HL-60/S4 treated with retinoic acid at 250 ng/mL for 4 days and 3 days (cell line): ENCODE measurements around the gene KLK4.
"Not testable (repeated sequence)": the region's sequence is repeated elsewhere in the genome, so short reads cannot be mapped to it uniquely, and the experiment has no call there.

Source experiments
- in situ Hi-C: fragments of 300-500 bp; cut with MboI; formaldehyde crosslinking; loops from 2 replicates; pipeline ENCODE4 v1.7.0; 2022; ENCODE audit warnings: low sequenced_read_pairs

Gene KLK4

GRCh38 chr19:50916069-50916468 lies 4.9 kb upstream of the KLK4 start:
- in situ Hi-C loops: no loop called here

- in situ Hi-C loops: no loop called here
These were observed 1.8 kb upstream of the KLK4 start for GRCh38 chr19:50912727-50913716.

DNA sequence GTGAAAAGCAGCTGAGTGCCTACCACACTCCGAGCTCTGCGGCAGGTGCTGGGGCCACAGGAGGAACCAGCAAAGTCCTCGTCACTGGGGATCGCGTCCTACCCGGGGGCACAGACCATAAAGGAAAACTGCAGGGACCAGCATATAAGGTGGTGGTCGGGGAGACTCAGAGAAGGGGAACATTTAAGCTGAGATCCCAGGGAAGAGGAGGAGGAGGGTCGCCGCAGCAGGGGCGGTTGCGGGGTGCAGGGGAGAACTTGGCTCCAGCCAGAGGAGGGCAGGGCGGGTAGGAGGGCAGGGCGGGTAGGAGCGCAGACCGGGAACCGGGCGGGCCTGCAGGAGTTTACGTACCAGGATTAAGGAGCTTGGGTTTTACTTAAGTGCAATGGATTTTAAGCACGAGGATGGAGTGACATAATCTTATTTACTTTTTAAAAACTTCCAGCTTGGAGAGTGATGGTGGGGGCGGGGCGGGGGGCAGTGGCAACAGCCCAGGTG lies 956 bp upstream of the KLK4 start:
- in situ Hi-C loops: no loop called here

GRCh38 chr19:50910722-50911121 lies 473 bp downstream of the KLK4 start:
- in situ Hi-C loops: no loop called here

DNA sequence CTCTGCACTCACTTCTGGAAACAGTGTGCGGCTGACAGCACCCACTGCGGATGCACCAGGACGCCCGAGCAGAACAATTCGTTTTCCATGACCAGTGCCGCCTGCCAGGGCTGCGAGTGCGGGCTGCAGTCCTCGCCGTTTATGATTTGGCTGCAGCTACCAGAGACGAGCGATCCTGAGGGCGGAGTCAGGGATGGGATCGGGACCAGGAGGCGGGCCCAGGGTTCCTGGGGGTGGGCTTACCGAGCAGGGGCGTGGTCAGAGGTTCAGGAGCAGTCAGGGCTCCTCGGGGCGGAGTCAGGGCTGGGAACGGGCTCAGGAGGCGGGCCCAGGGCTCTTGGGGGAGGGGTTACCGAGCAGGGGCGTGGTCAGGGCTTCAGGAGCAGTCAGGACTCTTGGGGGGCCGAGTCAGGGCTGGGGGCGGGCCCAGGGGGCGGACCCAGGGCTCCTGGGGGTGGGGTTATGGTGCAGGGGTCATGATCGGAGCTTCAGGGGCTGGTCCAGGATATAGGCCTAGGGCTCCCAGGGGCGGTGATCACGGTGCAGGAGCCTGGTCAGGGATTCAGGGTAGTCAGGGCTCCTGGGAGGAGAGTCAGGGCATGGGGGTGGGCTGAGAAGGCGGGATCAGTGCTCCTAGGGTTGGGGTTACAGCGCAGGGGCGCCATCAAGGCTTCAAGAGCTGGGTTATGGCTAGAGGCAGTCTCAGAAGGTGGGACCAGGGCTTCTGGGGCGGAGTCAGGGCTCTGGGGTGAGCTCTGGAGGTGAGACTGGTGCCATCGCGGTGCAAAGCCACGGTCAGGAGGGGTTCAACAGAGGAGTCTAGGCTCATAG lies 1.7 kb downstream of the KLK4 start:
- in situ Hi-C loops: no loop called here

- in situ Hi-C loops: no loop called here
These were observed 2.9 kb downstream of the KLK4 start for GRCh38 chr19:50908336-50908735.

GRCh38 chr19:50906217-50906616 lies 5.0 kb downstream of the KLK4 start:
- in situ Hi-C loops: no loop called here

GRCh38 chr19:50902640-50903039 lies 8.6 kb downstream of the KLK4 start:
- in situ Hi-C loops: no loop called here

GRCh38 chr19:50899569-50899968 lies 11.6 kb downstream of the KLK4 start:
- in situ Hi-C loops: no loop called here

DNA sequence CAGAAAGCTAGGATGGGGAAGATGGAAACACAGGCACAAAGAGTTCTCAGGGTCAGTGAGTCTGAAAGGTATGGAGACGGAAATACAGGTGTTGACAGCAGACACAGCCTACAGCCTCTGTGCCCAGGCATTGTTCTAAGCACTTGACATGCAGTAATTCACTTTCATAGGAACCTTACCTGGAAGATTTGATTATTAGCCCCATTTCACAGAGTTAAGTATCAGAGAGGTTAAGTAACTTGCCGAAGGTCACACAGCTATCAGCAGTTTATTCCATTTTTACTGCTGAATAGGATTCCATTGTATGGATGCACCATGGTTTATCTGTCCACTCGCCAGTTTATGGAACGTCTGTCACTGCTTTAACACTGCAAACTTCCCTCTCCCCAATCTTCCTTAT lies 13.2 kb downstream of the KLK4 start:
- in situ Hi-C loops: no loop called here

DNA sequence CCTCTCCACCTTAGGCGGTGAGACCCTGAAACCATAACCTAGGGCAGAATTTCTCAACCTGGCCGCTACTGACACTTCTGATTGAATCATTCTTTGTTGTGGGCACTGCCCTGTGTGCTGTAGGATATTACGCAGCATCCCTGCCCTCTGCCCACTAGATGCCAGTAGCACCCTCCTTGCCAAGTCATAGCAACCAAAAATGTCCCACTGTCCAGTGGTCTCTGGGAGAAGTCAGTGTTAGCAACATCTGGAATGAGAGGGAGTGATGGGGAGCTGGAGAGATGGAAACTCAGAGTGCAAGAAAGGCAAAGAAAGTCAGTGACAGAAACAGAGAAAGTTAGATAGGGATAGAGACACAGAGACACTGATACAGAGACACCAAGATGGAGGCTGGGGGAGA lies 13.6 kb downstream of the KLK4 start:
- in situ Hi-C loops: no loop called here

GRCh38 chr19:50897191-50897607 lies 14.0 kb downstream of the KLK4 start:
- in situ Hi-C loops: no loop called here

- in situ Hi-C loops: no loop called here
These were observed 14.5 kb downstream of the KLK4 start for GRCh38 chr19:50896591-50897190.

- in situ Hi-C loops: not testable (repeated sequence)
These were observed 15.1 kb downstream of the KLK4 start for GRCh38 chr19:50896089-50896590.

DNA sequence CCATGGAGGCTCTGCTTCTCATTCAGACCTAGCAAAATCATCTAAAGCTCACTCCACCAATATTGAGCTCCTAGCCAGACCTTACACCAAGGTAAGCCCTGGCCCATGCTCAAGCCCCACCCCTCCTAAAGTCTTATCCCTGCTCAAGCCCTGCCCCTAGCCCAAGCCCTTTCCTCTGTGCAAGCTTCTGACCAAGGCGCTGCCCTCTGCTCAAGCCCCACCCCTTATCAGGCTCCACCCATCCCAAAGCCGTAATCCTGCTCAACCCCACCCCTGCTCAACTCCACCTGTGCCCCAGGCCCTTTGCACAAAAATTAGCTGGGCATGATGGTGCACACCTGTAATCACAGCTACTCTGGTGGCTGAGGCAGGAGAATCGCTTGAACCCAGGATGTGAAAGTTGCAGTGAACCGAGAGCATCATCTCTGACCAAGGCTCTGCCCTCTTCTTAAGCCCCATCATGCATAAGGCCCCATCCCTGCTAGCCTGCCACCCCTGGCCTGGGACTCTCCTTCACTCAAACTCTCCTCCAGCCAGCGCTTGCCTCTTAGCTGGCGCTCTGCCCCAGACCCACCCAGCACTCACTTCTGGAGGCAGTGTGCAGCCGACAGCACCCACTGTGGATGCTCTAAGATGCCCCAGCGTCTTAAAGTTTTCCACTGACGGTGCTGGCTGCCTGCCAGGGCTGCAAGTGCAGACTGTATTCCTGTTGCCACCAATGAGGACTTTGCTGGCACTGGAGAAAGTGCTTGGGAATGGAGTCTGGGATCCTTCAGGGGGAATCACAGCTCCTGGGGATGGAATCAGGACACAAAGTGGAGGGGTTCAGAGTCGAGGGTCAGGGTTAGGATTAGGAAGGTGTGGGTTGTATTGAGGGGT lies 16.5 kb downstream of the KLK4 start:
- in situ Hi-C loops: no loop called here

- in situ Hi-C loops: no loop called here
These were observed 18.0 kb downstream of the KLK4 start for GRCh38 chr19:50893047-50893736.

DNA sequence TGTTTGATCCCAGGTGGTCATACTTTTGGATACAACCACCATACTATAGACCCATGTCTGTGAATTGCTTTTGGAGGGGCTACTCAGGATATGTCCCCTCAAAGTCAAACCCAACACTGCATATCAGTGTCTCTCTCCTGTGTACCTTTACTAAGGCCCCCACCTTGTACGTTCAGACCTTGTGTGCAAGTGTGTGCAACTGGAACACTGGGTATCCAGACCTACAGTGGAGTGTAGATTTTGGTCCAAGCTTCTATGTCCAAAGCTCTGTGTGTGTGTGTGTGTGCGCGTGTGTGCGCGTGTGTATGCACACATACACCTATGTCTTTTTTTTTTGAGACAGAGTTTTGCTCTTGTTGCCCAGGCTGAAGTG lies 20.0 kb downstream of the KLK4 start:
- in situ Hi-C loops: no loop called here

- in situ Hi-C loops: no loop called here
These were observed 20.6 kb downstream of the KLK4 start for GRCh38 chr19:50890422-50891252.

DNA sequence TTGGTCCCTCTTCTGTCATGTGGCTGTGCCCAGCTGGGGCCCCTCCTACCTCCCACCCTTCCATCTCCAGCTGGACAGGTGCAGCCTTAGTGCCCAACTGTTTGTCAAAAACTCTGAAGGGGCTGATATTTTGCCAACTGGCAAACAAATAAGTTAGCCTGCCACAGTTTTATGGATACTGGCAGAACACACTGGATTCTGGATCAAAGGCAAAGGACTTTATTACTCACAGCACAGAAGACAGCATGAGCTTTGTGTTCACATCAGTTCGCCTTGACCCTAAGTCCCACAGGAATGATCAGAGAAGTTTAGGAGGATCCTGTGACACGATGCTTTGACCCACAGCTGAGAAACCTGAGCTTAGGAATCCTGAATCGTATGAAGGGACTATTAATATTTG lies 21.6 kb downstream of the KLK4 start:
- in situ Hi-C loops: no loop called here
